PC-3 (cell line): ENCODE results near the gene DNAJC11. TPM values are rescaled to one million over a fixed set of nuclear protein-coding genes. Genes with fewer than 3 reads are reported as not detected.

Experiments
- ATAC-seq: fragments of 200-7000 bp; cut with Tn5 transposase; 2 replicates; pipeline ENCODE4 v1.9.1; 2020; ENCODE audit warnings: mild to moderate bottlenecking, moderate library complexity
- BruUV-seq: library from RNA; stranded (reverse); fragments of 400-500 nt; replicated peaks from 2 replicates; lab custom pipeline; 2021; lab: Mats Ljungman, UMichigan
- CTCF ChIA-PET: fragments of 300-600 bp; sonication (Branson Sonifier 250); formaldehyde crosslinking; loops from one replicate; lab custom pipeline; 2022; ENCODE audit warnings: antibody characterized with exemption; lab: Charles Lee
- POLR2A ChIA-PET: fragments of 300-600 bp; sonication (Branson Sonifier 250); formaldehyde crosslinking; loops from one replicate; lab custom pipeline; 2022; ENCODE audit warnings: antibody characterized with exemption; ENCODE audit not compliant: unreplicated experiment; lab: Charles Lee
- DNase-seq: peaks from one replicate; pipeline ENCODE4 v3.0.0-alpha.2; 2015
- H2AFZ ChIP-seq: fragments of 300-600 bp; sonication (generic); 2 replicates; pipeline ENCODE4 v1.6.0; 2016; ENCODE audit warnings: antibody characterized with exemption, low read length
- H3F3A ChIP-seq: fragments of 300-600 bp; sonication (generic); one replicate; pipeline ENCODE4 v1.6.0; 2017; ENCODE audit warnings: antibody characterized with exemption, low read length, control low read depth, mild to moderate bottlenecking; ENCODE audit not compliant: unreplicated experiment
- H3K27ac ChIP-seq: fragments of 300-600 bp; sonication (generic); 2 replicates; pipeline ENCODE4 v1.5.1; 2016; ENCODE audit warnings: mild to moderate bottlenecking, low read length
- H3K27me3 ChIP-seq: fragments of 300-600 bp; sonication (generic); 2 replicates; pipeline ENCODE4 v1.6.1; 2016; ENCODE audit warnings: low read length, mixed read lengths
- H3K36me3 ChIP-seq: fragments of 300-600 bp; sonication (generic); 2 replicates; pipeline ENCODE4 v1.6.1; 2016; ENCODE audit warnings: low read depth, mixed run types, low read length, mixed read lengths
- H3K4me1 ChIP-seq: fragments of 300-600 bp; sonication (generic); 2 replicates; pipeline ENCODE4 v1.5.1; 2016; ENCODE audit warnings: low read length; ENCODE audit not compliant: insufficient read depth
- H3K4me2 ChIP-seq: fragments of 300-600 bp; sonication (generic); 2 replicates; pipeline ENCODE4 v1.6.0; 2016; ENCODE audit warnings: low read length
- H3K4me3 ChIP-seq: fragments of 300-600 bp; sonication (generic); 2 replicates; pipeline ENCODE4 v1.5.1; 2016; ENCODE audit warnings: mild to moderate bottlenecking, low read length, mixed read lengths
- H3K79me2 ChIP-seq: fragments of 300-600 bp; sonication (generic); 2 replicates; pipeline ENCODE4 v1.6.1; 2017; ENCODE audit warnings: low read length, mixed read lengths
- H3K9ac ChIP-seq: fragments of 300-600 bp; sonication (generic); 2 replicates; pipeline ENCODE4 v1.6.0; 2016; ENCODE audit warnings: mild to moderate bottlenecking, low read length
- H3K9me2 ChIP-seq: fragments of 300-600 bp; sonication (generic); replicated peaks from 2 replicates; pipeline ENCODE4 v1.6.1; 2016; ENCODE audit warnings: mixed run types, low read length, mixed read lengths
- H3K9me3 ChIP-seq: fragments of 300-600 bp; sonication (generic); 2 replicates; pipeline ENCODE4 v1.6.1; 2016; ENCODE audit warnings: low read length, mixed read lengths
- H4K20me1 ChIP-seq: fragments of 300-600 bp; sonication (generic); 2 replicates; pipeline ENCODE4 v1.6.1; 2016; ENCODE audit warnings: low read length, mixed read lengths
- CTCF ChIP-seq: fragments of 300-600 bp; sonication (generic); conservative IDR thresholded peaks from 2 replicates; pipeline ENCODE4 v1.5.1; 2017; ENCODE audit warnings: antibody characterized with exemption, low read depth, mild to moderate bottlenecking, low read length
- EZH2 ChIP-seq: fragments of 300-600 bp; sonication (generic); IDR thresholded peaks from one replicate; pipeline ENCODE4 v1.6.1; 2017; ENCODE audit warnings: antibody characterized with exemption, mild to moderate bottlenecking, low read length; ENCODE audit not compliant: unreplicated experiment
- EZH2phosphoT487 ChIP-seq: fragments of 300-600 bp; sonication (generic); IDR thresholded peaks from 2 replicates; pipeline ENCODE4 v1.6.1; 2018; ENCODE audit warnings: mild to moderate bottlenecking, antibody characterized with exemption, low read length, borderline replicate concordance
- intact Hi-C: fragments of 100-400 bp; cut with micrococcal nuclease; formaldehyde crosslinking; loops from 2 replicates; pipeline ENCODE4 v1.9.0; 2023
- total RNA-seq: library from RNA; depleted of rRNA; stranded (reverse); fragments of >200 nt; gene quantifications from 2 replicates; pipeline ENCODE4 v1.2.3, GENCODE V29; 2014

DNAJC11 gene
- total RNA-seq, 1 experiment from 2014 or later: 105 TPM

- Histone ChIP-seq H3K9me3 (no peaks in the 10 kb centered on the region), H3K4me3 (no peak overlapping the region), H3K27ac (no peak overlapping the region), H3K9ac (no peak overlapping the region), H3K4me2 (no peak overlapping the region), H2AFZ (no peak overlapping the region), H3K79me2 (peaks cover 59% of the 10 kb centered on the region), H3K27me3 (no peaks in the 10 kb centered on the region), H3F3A (no peaks in the 10 kb centered on the region), H3K4me1 (peaks cover 12% of the 10 kb centered on the region), H3K36me3 (peaks cover 67% of the 10 kb centered on the region), H4K20me1 (peaks cover 76% of the 10 kb centered on the region), H3K9me2 (no peaks in the 10 kb centered on the region)
- ATAC-seq (no peak), DNase-seq (no peak)
- TF ChIP-seq EZH2 (no peak), EZH2phosphoT487 (no peak), CTCF (no peak)
- ChIA-PET CTCF (no interaction called here), POLR2A (no interaction called here)
- intact Hi-C loops: no loop called here
- BruUV-seq: no TSS peak
Observed at GRCh38 chr1:6594977-6595740, 106.5 kb downstream of the DNAJC11 start.

DNA sequence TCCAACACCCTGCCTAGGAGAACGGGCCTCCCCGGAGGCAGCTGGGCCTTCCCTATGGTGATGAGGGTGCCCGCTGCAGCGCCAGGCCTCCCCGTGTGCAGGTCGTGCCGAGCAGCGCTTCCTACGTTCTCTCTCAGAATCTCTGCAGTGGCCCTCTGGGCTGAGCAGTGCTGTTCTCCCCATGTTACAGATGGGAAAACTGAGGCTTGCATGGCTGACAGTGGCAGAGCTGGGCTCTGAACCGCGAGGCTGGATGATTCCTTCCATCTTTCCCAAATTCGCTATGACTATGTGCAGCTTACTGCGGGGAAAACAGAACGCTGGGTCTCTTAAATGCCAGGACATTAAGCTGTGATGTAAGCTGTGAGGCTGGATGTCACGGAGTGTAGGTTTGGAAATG is 107.8 kb downstream of the DNAJC11 start:
- no peak for TF ChIP-seq CTCF
- TF ChIP-seq EZH2: no peak
- TF ChIP-seq EZH2phosphoT487: no peak
- no TSS peak for BruUV-seq
- Histone ChIP-seq H3K9me3 (no peaks in the 10 kb centered on the region), H4K20me1 (peaks cover 64% of the 10 kb centered on the region), H3K4me1 (peaks cover 1% of the 10 kb centered on the region), H3K27ac (no peak overlapping the region), H3K79me2 (peaks cover 46% of the 10 kb centered on the region), H3K9ac (no peak overlapping the region), H3K4me2 (no peak overlapping the region), H3K9me2 (no peaks in the 10 kb centered on the region), H3K36me3 (peaks cover 76% of the 10 kb centered on the region), H3K4me3 (no peak overlapping the region), H2AFZ (no peak overlapping the region), H3F3A (no peaks in the 10 kb centered on the region), H3K27me3 (no peaks in the 10 kb centered on the region)
- no peak for ATAC-seq
- DNase-seq: no peak
- POLR2A ChIA-PET: no interaction called here
- intact Hi-C loops: no loop called here
- CTCF ChIA-PET: no interaction called here
